T47D (cell line): Measurements from ENCODE around the gene RPL10.

Source experiments
- DNase-seq, 2 experiments: peaks; one replicate each; pipeline versions ENCODE4 v3.0.0 to v3.0.0-alpha.2; 2011 to 2012; ENCODE audit warnings: low read depth in 1 of 2, low spot score in 1 of 2
- JUND ChIP-seq: IDR thresholded peaks from 2 replicates; pipeline ENCODE4 v1.6.1; 2012; ENCODE audit warnings: low read depth
- in situ Hi-C: cut with HindIII; loops from 2 replicates; pipeline ENCODE4 v1.10.0; 2016; ENCODE audit warnings: low sequenced_read_pairs, low pct_unique_long_range_greater_than_20kb

Gene RPL10

GRCh38 chrX:154445776-154446175 is 47.6 kb downstream of the RPL10 start:
- in situ Hi-C loops, result no loop called here
- DNase-seq, result no peak
- TF ChIP-seq JUND, result no peak

- TF ChIP-seq JUND, result no peak
- DNase-seq, result no peak
- in situ Hi-C loops, result no loop called here
Measured at GRCh38 chrX:154446430-154446829, 48.3 kb downstream of the RPL10 start.

- DNase-seq, result no peak
- in situ Hi-C loops, result no loop called here
- no peak for TF ChIP-seq JUND
Measured at GRCh38 chrX:154448484-154448883, 50.3 kb downstream of the RPL10 start.

GRCh38 chrX:154449618-154450017 is 51.4 kb downstream of the RPL10 start:
- no peak for DNase-seq
- in situ Hi-C loops, result no loop called here
- TF ChIP-seq JUND, result no peak

- no peak for DNase-seq
- in situ Hi-C loops, result no loop called here
- no peak for TF ChIP-seq JUND
Measured at GRCh38 chrX:154450312-154450711, 52.1 kb downstream of the RPL10 start.
